Fibroblast of lung (primary cell): Measurements from ENCODE around the gene DLGAP4. TPM values are rescaled to one million over a fixed set of nuclear protein-coding genes. Genes with fewer than 3 reads are reported as not detected.

Experiments used
- DNase-seq, 2 donors: peaks; one replicate each; pipeline versions ENCODE4 v3.0.0 to v3.0.0-alpha.2; 2010; ENCODE audit warnings: low read depth in 2 of 2
- H2AFZ ChIP-seq: 2 replicates; pipeline ENCODE4 v1.5.1; 2012; ENCODE audit warnings: low read length, control low read depth, inconsistent platforms
- H3K27ac ChIP-seq: 2 replicates; pipeline ENCODE4 v1.5.1; 2011; ENCODE audit warnings: low read length, control low read depth; ENCODE audit not compliant: insufficient read depth
- H3K27me3 ChIP-seq: 2 replicates; pipeline ENCODE4 v1.5.1; 2011; ENCODE audit warnings: mild to moderate bottlenecking, low read length; ENCODE audit not compliant: control insufficient read depth, insufficient read depth
- H3K36me3 ChIP-seq: 2 replicates; pipeline ENCODE4 v1.5.1; 2011; ENCODE audit warnings: low read length; ENCODE audit not compliant: control insufficient read depth, insufficient read depth
- H3K4me1 ChIP-seq: 2 replicates; pipeline ENCODE4 v1.5.1; 2011; ENCODE audit warnings: low read length; ENCODE audit not compliant: control insufficient read depth, insufficient read depth; ENCODE audit errors: extremely low read depth
- H3K4me2 ChIP-seq: 2 replicates; pipeline ENCODE4 v1.5.1; 2011; ENCODE audit warnings: low read length, control low read depth; ENCODE audit not compliant: insufficient read depth; ENCODE audit errors: extremely low read depth
- H3K4me3 ChIP-seq, 4 experiments: fragments of 200-600 bp in 1 of 4; sonication (generic) in 1 of 4; replicated peaks in 1 of 4; 2 replicates each; pipeline ENCODE4 v1.5.1; 2011 to 2016; ENCODE audit warnings: low read length in 4 of 4, low read depth in 3 of 4, mild to moderate bottlenecking in 3 of 4, control low read depth in 2 of 4, inconsistent platforms in 1 of 4, mixed read lengths in 1 of 4; ENCODE audit not compliant: insufficient read depth in 1 of 4; ENCODE audit errors: control extremely low read depth in 1 of 4
- H3K79me2 ChIP-seq: 2 replicates; pipeline ENCODE4 v1.5.1; 2012; ENCODE audit warnings: mild to moderate bottlenecking, low read length, inconsistent platforms; ENCODE audit not compliant: control insufficient read depth, insufficient read depth
- H3K9ac ChIP-seq: 2 replicates; pipeline ENCODE4 v1.5.1; 2011; ENCODE audit warnings: mild to moderate bottlenecking, low read length, control low read depth; ENCODE audit not compliant: insufficient read depth
- H3K9me3 ChIP-seq: 2 replicates; pipeline ENCODE4 v1.5.1; 2012; ENCODE audit warnings: low read depth, low read length; ENCODE audit not compliant: control insufficient read depth, insufficient read depth
- H4K20me1 ChIP-seq: 2 replicates; pipeline ENCODE4 v1.5.1; 2011; ENCODE audit warnings: low read length; ENCODE audit not compliant: control insufficient read depth, insufficient read depth; ENCODE audit errors: extremely low read depth
- EZH2 ChIP-seq: IDR thresholded peaks from 2 replicates; pipeline ENCODE4 v1.5.1; 2012; ENCODE audit warnings: low read length, control low read depth, mild to moderate bottlenecking; ENCODE audit errors: missing control alignments
- polyA plus RNA-seq, 2 donors: library from polyadenylated mRNA; depleted of rRNA in 1 of 2; stranded (reverse) in 1 of 2; unstranded in 1 of 2; fragments of >200 nt; gene quantifications; 2 replicates each; pipeline ENCODE4 v1.2.1, GENCODE V29; 2011 to 2012; ENCODE audit warnings: missing spikeins in 1 of 2
- total RNA-seq: library from RNA; depleted of rRNA; stranded (reverse); fragments of >200 nt; gene quantifications from 2 replicates; pipeline ENCODE4 v1.2.1, GENCODE V29; 2014
- TF ChIP-seq, protein P1 (sequence below), 2 donors: IDR thresholded peaks in 1 of 2; conservative IDR thresholded peaks in 1 of 2; 1 replicate in 1 of 2; 2 replicates in 1 of 2; pipeline ENCODE4 v1.5.1; 2011 to 2012; ENCODE audit warnings: low read length in 2 of 2, control low read depth in 1 of 2, inconsistent platforms in 1 of 2, low read depth in 1 of 2, mild to moderate bottlenecking in 1 of 2

DLGAP4 gene
- total and polyA plus RNA-seq, 2 donors (not counting 1 experiment from before 2014, with no cell fraction given) = 25.9 to 26.9 TPM

DNA sequence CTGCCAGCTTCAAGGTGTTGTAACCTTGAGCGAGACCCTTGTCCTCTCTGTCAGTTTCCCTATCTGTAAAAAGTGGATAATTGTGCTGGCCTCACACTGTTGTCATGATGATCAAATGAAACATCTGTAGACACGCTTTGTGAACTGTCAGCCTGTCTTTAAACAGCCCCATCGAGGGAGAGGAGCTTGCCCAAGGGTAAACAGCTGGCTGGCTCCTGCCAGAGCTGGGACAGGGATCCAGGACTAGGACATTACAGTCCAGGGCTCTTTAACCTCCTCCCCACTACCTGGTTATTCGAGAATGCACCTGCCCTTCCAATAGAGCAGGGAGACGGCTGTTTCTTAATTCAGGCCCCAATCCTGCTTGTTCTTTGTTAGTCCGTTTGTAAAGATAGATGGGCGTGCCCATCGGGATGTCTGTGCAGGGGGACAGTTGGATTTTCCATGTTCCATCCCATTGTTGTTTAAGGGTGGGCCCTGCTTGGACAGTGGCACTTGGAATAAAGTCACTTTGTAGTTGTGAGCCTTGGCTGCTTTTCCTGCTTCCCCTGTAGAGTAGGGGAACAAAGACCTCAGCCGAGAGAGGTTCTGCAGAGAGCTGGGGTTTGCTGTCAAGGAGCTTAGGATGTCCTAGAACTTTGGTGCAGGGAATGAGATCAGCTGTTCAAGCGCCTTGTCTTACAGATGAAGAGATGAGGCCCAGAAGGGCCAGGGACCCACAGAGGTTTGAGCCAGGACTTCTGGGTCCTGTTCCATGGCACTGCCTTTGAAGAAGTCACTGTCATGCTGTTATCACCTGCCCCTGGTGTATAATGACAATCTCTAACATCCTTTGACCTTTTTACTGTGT, 157.3 kb downstream of the DLGAP4 start:
- Histone ChIP-seq H3K27ac (peak overlapping the region; percentile 93), H3K36me3 (peaks cover 3% of the 10 kb centered on the region), H3K9me3 (no peaks in the 10 kb centered on the region), H3K4me2 (peak overlapping the region; percentile 97), H3K4me3 (peak overlapping the region; percentile 95 to 99 (median 97)), H4K20me1 (no peaks in the 10 kb centered on the region), H3K27me3 (no peaks in the 10 kb centered on the region), H3K9ac (peak overlapping the region; percentile 84), H3K4me1 (peaks cover 43% of the 10 kb centered on the region), H3K79me2 (peaks cover 68% of the 10 kb centered on the region), H2AFZ (no peak overlapping the region)
- TF ChIP-seq EZH2 = no peak
- TF ChIP-seq, protein P1, sequence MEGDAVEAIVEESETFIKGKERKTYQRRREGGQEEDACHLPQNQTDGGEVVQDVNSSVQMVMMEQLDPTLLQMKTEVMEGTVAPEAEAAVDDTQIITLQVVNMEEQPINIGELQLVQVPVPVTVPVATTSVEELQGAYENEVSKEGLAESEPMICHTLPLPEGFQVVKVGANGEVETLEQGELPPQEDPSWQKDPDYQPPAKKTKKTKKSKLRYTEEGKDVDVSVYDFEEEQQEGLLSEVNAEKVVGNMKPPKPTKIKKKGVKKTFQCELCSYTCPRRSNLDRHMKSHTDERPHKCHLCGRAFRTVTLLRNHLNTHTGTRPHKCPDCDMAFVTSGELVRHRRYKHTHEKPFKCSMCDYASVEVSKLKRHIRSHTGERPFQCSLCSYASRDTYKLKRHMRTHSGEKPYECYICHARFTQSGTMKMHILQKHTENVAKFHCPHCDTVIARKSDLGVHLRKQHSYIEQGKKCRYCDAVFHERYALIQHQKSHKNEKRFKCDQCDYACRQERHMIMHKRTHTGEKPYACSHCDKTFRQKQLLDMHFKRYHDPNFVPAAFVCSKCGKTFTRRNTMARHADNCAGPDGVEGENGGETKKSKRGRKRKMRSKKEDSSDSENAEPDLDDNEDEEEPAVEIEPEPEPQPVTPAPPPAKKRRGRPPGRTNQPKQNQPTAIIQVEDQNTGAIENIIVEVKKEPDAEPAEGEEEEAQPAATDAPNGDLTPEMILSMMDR (conservative IDR thresholded peaks at IDR 0.05 in 1 of 2, IDR thresholded peaks at IDR 0.05 in 1 of 2; ENCODE audit: low read depth in 1 of 2, low read length in 2 of 2) = no peak
- DNase-seq = no peak

DNA sequence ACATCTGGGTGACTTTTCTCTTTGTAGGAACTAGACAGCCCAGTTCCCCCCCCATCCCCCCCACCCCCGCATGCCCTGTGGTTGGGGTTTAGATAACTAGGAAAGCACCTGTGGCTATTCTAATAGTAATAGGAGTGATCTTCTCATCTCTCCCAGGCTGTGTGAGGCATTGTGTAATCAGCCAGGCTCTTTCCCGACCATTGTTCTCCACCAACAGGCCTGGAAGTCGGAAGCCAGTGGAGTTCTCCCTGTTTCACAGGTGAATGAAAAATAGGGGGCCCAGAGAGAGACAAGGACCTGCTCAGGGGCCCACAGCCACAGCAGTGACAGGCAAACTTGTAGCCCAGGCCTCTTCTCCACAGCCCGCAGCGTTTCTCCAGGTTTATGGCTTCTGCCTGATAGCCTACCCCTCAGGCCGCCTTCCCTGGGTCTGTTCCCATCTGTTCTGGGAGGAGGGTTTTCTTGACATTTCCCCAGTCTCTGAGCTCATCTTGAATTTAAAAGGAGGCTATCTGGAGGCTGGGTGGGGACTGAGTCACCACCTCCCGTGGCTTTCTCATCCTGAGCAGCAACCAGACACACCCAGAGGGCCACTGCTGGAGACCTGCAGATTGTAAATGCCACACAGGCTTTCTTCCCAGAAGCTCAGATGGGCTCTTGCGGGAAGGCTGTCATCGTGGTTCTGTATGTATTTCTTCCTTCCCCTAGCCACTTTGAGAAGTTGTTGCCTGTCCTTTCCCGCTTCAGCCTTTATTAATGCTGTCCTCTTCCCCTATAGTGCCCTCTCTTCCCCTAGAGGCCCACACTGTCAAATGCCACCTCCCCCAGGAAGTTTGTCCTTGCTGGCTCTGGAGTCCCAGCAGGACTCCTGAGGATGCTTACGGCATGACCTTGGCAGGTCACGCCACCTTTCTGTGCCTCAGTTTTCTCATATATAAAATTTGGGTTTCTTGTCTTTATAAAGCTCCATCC, 159.3 kb downstream of the DLGAP4 start:
- peak overlapping the region; percentile 83 for H3K4me2 ChIP-seq
- H3K4me1 ChIP-seq = peaks cover 46% of the 10 kb centered on the region
- peak overlapping the region in 1 of 4 experiments; percentile 30 for H3K4me3 ChIP-seq
- DNase-seq = peak; percentile 78 to 89
- peak overlapping the region; percentile 63 for H3K27ac ChIP-seq
- peaks cover 87% of the 10 kb centered on the region for H3K79me2 ChIP-seq
- H3K27me3 ChIP-seq = no peaks in the 10 kb centered on the region
- H2AFZ ChIP-seq = no peak overlapping the region
- H3K36me3 ChIP-seq = peaks cover 4% of the 10 kb centered on the region
- TF ChIP-seq, protein P1 (conservative IDR thresholded peaks at IDR 0.05 in 1 of 2, IDR thresholded peaks at IDR 0.05 in 1 of 2; ENCODE audit: low read depth in 1 of 2, low read length in 2 of 2) = peak in 1 of 2 donors; percentile 1
- TF ChIP-seq EZH2 = no peak
- H3K9me3 ChIP-seq = no peaks in the 10 kb centered on the region
- H4K20me1 ChIP-seq = no peaks in the 10 kb centered on the region
- peak overlapping the region; percentile 20 for H3K9ac ChIP-seq

DNA sequence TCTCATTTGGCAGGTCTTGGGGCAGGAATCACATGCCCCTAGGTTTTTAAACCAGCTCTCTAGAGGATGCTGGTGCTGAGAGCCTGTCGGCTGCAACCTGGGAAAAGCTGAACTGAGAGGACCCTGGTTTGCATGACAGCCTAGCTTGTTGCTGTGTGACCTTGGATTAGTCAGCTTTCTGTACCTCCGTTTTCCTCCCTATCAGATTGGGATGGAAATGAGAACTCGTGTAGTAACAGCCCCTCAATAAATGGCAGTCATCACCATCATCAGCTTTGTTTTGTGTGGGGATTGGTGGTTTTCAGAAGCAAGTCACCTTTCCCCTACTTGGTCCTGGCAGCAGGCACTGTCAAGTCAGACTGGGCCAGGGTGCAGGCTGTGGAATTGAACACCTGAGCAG, 159.9 kb downstream of the DLGAP4 start:
- peaks cover 44% of the 10 kb centered on the region for H3K4me1 ChIP-seq
- DNase-seq = no peak
- H3K4me2 ChIP-seq = peak overlapping the region; percentile 83
- H3K9me3 ChIP-seq = no peaks in the 10 kb centered on the region
- peak overlapping the region; percentile 63 for H3K27ac ChIP-seq
- H2AFZ ChIP-seq = no peak overlapping the region
- no peak for TF ChIP-seq EZH2
- TF ChIP-seq, protein P1 (conservative IDR thresholded peaks at IDR 0.05 in 1 of 2, IDR thresholded peaks at IDR 0.05 in 1 of 2; ENCODE audit: low read depth in 1 of 2, low read length in 2 of 2) = no peak
- H3K79me2 ChIP-seq = peaks cover 94% of the 10 kb centered on the region
- H4K20me1 ChIP-seq = no peaks in the 10 kb centered on the region
- no peak overlapping the region for H3K4me3 ChIP-seq
- H3K27me3 ChIP-seq = no peaks in the 10 kb centered on the region
- no peak overlapping the region for H3K9ac ChIP-seq
- H3K36me3 ChIP-seq = peaks cover 4% of the 10 kb centered on the region
